Left renal pelvis (tissue), 4 donors: ENCODE results near the gene IFFO2. TPM values are rescaled to one million over a fixed set of nuclear protein-coding genes. Genes with fewer than 3 reads are reported as not detected.

Experiments used
- DNase-seq, 4 donors: peaks; one replicate each; pipeline ENCODE4 v3.0.0-alpha.2; 2013; ENCODE audit warnings: low read depth in 4 of 4, low spot score in 3 of 4
- polyA plus RNA-seq, 4 donors: library from polyadenylated mRNA; unstranded; fragments of 120-200 nt; gene quantifications; one replicate each; pipeline ENCODE4 v1.2.1, GENCODE V29; 2013; ENCODE audit not compliant: insufficient read length in 4 of 4

The IFFO2 gene
- polyA plus RNA-seq, 4 donors: 8.7 to 28.7 (median 23.9) TPM

DNA sequence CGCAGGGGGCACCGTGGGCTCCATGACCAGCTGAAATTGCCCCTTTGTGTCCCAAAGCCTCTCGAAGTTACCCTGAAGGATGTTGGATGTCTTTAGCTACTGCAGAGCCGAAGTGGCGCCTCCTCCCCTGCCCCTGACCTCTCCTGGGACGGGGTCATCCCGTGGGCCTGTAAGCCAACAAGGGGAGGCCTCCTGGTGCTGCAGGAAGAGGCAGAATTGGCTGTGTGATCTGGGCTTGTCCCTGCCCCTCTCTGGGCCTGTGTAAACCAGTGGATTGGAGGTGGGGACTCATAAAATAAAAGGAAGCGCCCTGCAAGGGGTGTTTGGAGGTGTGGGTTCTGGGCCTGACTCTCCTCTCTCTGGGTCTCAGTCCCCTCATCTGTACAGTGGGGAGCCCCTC lies 94.9 kb downstream of the IFFO2 start:
- no peak for DNase-seq

DNA sequence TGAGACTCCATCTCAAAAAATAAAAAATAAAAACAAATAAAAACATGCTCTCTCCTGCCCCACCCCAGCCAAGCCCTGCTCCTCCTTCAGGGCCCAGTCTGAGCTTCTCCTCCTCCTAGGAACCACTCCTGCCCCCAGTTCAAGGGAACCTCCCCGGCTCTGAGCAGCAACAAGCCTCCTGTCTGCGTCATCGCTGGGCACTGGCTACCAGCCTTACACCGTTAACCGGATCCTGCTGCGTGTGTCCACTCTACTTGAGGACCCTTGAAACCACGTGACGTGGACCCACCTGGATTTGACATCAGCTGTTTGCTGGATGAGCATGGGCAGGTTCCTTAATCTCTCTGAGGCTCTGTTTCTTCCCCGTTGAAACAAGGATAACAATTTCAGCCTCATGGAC lies 95.4 kb downstream of the IFFO2 start:
- DNase-seq: no peak

DNA sequence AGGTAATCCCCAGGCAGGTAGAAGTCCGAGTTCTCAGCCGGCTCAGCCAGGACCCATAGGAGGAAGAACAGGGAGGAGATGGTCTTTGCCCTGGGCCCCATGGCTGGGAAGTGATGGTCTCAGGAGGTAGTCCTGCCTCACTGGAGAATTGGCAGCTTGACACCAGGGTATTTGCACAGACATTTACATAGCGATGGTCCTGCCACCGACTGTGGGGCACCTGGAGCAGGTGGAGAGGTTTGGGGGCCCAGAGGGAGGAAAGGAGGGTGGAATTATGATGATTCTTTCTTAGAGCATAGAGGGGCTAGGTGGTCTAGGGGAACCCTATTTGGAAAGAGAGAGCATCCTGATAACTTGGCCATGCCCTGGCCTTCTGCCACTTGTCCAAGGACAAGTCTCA lies 96.9 kb downstream of the IFFO2 start, which contains the start of gene TAS1R2:
TSS of gene TAS1R2 (minus strand) at position 101 of the 400 bp plus-strand sequence. CDS start at position 101, 0 bp downstream.
- no peak for DNase-seq

DNA sequence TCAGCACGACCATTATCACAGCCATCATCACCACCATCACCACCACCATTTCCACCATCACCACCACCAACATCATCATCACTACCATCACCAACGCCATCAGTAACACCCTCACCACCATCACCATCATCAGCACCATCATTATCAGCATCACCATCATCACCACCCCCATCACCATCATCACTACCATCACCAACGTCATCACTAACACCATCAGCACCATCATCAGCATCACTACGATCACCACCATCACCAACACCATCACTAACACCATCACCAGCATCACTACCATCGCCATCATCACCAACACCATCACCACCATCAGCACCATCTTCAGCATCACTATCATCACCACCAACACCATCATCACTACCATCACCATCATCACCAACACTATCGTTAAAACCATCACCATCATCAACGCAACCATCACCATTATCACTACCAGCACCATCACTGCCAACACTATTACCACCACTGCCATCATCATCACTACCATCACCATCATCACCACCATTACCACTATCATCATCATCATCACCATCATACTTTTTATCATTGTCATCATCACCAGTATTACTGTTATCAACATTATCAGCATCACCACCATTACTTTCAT lies 98.3 kb downstream of the IFFO2 start:
- no peak for DNase-seq

DNA sequence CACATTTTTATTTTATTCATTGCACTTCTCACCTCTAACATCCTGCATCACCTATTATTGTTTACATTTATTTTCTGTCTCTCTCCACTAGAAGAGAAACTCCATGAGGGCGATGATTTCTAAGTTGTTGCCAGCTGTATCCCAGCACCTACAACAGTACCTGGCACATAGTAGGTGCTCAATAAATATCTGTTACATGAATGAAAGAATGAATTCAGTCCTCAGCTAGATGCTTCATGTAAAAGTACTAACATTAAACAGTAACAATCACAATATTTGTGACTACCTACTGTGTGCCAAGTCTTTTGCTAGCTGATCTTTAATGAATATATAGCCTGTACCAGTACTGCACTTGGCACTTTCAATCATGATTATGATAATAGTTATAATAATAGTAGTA lies 100.0 kb downstream of the IFFO2 start:
- no peak for DNase-seq

DNA sequence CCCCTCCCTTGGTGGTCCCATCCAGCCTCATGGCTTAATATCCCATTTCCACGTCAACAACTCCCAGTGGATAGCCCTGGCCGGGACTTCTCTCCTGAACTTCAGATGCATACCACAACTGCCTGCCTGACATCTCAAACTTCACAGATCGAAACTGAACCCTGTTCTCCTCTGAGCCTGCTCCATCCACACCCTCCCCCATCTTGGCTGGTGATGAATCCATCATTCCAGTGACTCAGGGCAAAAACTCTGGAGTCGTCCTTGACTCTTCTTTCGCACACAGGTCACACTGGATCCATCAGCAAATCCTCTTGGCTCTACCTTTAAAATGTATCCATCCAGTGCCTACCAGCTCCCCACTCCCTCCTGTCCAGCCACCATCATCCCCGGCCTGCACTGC lies 100.9 kb downstream of the IFFO2 start:
- DNase-seq: no peak

DNA sequence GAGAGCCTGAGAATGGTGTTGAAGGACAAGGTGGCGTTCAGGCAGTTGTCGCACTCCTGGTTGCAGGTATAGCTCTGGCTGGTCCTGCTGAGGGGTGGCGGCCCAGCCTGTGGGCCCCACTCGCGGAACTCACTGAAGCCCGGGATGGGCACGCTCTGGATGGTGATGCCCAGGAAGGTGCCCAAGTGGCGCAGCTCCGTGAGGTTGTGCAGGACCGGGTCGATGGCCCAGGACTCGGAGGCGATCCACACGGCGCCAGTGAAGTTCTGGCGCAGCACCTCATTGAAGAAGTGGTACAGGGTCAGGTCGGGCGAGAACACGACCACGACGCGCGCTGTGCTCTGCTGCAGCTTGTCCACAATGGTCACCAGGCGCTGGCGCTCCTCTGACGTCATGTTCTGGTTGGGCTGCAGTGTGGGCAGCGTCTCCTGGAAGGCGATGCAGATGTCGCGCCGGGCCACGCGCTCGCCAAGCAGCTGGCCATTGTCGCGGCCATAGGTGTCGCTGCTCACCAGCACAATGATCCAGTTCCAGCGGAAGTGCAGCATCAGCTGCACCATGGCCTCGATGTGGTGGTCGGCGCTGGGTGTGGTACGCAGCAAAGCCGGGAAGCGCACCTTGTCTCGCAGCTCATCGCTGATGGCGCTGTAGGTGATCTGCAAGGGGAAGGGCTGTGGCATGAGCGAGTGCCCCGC lies 102.0 kb downstream of the IFFO2 start:
- no peak for DNase-seq

Other genes starting within 250 kb of the IFFO2 start
- gene TAS1R2, start 97.0 kb downstream of the IFFO2 start, polyA plus RNA-seq: not detected
- 10 to 100 TPM; 13.2 to 90.9 (median 57.5) TPM for gene ALDH4A1, start 54.1 kb downstream of the IFFO2 start, polyA plus RNA-seq